GM12878 (cell line): Measurements from ENCODE around the gene RERE. TPM values are rescaled to one million over a fixed set of nuclear protein-coding genes. Genes with fewer than 3 reads are reported as not detected.

Experiments used
- ATAC-seq: fragments of 200-7000 bp; cut with Tn5 transposase; 3 replicates; pipeline ENCODE4 v1.9.1; 2020; ENCODE audit warnings: mild to moderate bottlenecking, moderate library complexity
- BruUV-seq: library from RNA; stranded (reverse); fragments of 400-500 nt; replicated peaks from 2 replicates; lab custom pipeline; 2021; lab: Mats Ljungman, UMichigan
- CTCF ChIA-PET: fragments of 300-600 bp; sonication (Branson Sonifier 250); formaldehyde crosslinking; extraction: SDS; loops from one replicate; lab custom pipeline; 2021; ENCODE audit warnings: inconsistent platforms; lab: Yijun Ruan, JAX
- POLR2A ChIA-PET: fragments of 350-600 bp; formaldehyde crosslinking; extraction: SDS; loops from one replicate; lab custom pipeline; 2021; ENCODE audit warnings: inconsistent platforms; lab: Charles Lee
- RAD21 ChIA-PET: fragments of 300-600 bp; sonication (Branson Sonifier 250); formaldehyde crosslinking; loops from one replicate; lab custom pipeline; 2023; ENCODE audit warnings: antibody characterized with exemption; ENCODE audit not compliant: unreplicated experiment; lab: Charles Lee
- SMC1A ChIA-PET: fragments of 300-600 bp; sonication (Branson Sonifier 250); formaldehyde crosslinking; loops from one replicate; lab custom pipeline; 2023; ENCODE audit not compliant: unreplicated experiment, uncharacterized antibody; lab: Charles Lee
- DNase-seq: peaks from one replicate; pipeline ENCODE4 v3.0.0-alpha.2; 2011; ENCODE audit warnings: low read depth, low spot score
- FAIRE-seq: peaks from 3 replicates; lab custom pipeline; 2011; peaks lifted over from hg19 to GRCh38; lab: Jason Lieb, UNC
- H2AFZ ChIP-seq: 2 replicates; pipeline ENCODE4 v1.6.0; 2011; ENCODE audit warnings: low read depth, low read length, control low read depth; ENCODE audit not compliant: control insufficient read depth
- H3K27ac ChIP-seq: 2 replicates; pipeline ENCODE4 v1.5.1; 2011; ENCODE audit warnings: control low read depth; ENCODE audit not compliant: control insufficient read depth, insufficient read depth
- H3K27me3 ChIP-seq, 2 experiments: replicated peaks in 1 of 2; 2 replicates each; pipeline versions ENCODE4 v1.6.0 to v1.6.1; 2011; ENCODE audit warnings: low read length in 1 of 2; ENCODE audit not compliant: control insufficient read depth in 2 of 2, insufficient read depth in 2 of 2
- H3K36me3 ChIP-seq, 2 experiments: 2 replicates each; pipeline ENCODE4 v1.5.1; 2011; ENCODE audit warnings: low read length in 1 of 2; ENCODE audit not compliant: control insufficient read depth in 2 of 2, insufficient read depth in 2 of 2
- H3K4me1 ChIP-seq: 2 replicates; pipeline ENCODE4 v1.6.1; 2011; ENCODE audit warnings: mild to moderate bottlenecking, low read length, moderate library complexity, mixed read lengths; ENCODE audit not compliant: control insufficient read depth, insufficient read depth
- H3K4me2 ChIP-seq: 2 replicates; pipeline ENCODE4 v1.6.0; 2011; ENCODE audit warnings: control low read depth; ENCODE audit not compliant: control insufficient read depth, insufficient read depth
- H3K4me3 ChIP-seq: fragments of 200-600 bp; sonication (generic); 2 replicates; pipeline ENCODE4 v1.5.1; 2016
- H3K79me2 ChIP-seq: 2 replicates; pipeline ENCODE4 v1.6.0; 2011; ENCODE audit warnings: low read length; ENCODE audit not compliant: control insufficient read depth, insufficient read depth
- H3K9ac ChIP-seq: 2 replicates; pipeline ENCODE4 v1.8.0; 2011; ENCODE audit warnings: low read length, control low read depth, mixed read lengths; ENCODE audit not compliant: control insufficient read depth, insufficient read depth
- H3K9me3 ChIP-seq: replicated peaks from 3 replicates; pipeline ENCODE4 v1.5.1; 2011; ENCODE audit warnings: mild to moderate bottlenecking, low read length; ENCODE audit not compliant: control insufficient read depth, insufficient read depth
- H4K20me1 ChIP-seq: 2 replicates; pipeline ENCODE4 v1.6.0; 2011; ENCODE audit not compliant: control insufficient read depth, insufficient read depth
- ETV6 ChIP-seq, 2 experiments: fragments of 450-650 bp in 1 of 2; IDR thresholded peaks in 1 of 2; conservative IDR thresholded peaks in 1 of 2; 2 replicates each; pipeline ENCODE4 v1.6.1; 2014; ENCODE audit warnings: antibody characterized with exemption in 1 of 2, borderline replicate concordance in 1 of 2, low read depth in 1 of 2, mild to moderate bottlenecking in 1 of 2, moderate library complexity in 1 of 2
- KAT2A ChIP-seq: conservative IDR thresholded peaks from 2 replicates; pipeline ENCODE4 v1.6.1; 2011; ENCODE audit warnings: low read depth, low read length; ENCODE audit not compliant: control insufficient read depth
- MXI1 ChIP-seq: fragments of 150-350 bp; IDR thresholded peaks from 2 replicates; pipeline ENCODE4 v1.6.1; 2011; ENCODE audit warnings: low read depth, mild to moderate bottlenecking, inconsistent platforms, low read length, improper control_type of control experiment
- SREBF1 ChIP-seq: IDR thresholded peaks from 2 replicates; pipeline ENCODE4 v1.6.1; 2012; ENCODE audit warnings: mild to moderate bottlenecking, low read length
- YY1 ChIP-seq: IDR thresholded peaks from 2 replicates; pipeline ENCODE4 v1.6.1; 2011; ENCODE audit warnings: low read depth, mild to moderate bottlenecking, low read length
- ZBED1 ChIP-seq: IDR thresholded peaks from 2 replicates; pipeline ENCODE4 v1.6.1; 2016; ENCODE audit warnings: borderline replicate concordance
- WGBS: methylation state at CpG from one replicate; pipeline ENCODE4 v1.1.6; 2016; ENCODE audit warnings: low lambda C conversion rate; ENCODE audit not compliant: insufficient replicate concordance, insufficient coverage; ENCODE audit errors: missing lambda C conversion rate; 5-methylcytosine and 5-hydroxymethylcytosine counted together
- in situ Hi-C: fragments of 300-500 bp; cut with MboI; formaldehyde crosslinking; loops from 9 replicates; pipeline ENCODE4 v1.14.3; 2018; ENCODE audit warnings: mixed read lengths
- intact Hi-C: fragments of 100-400 bp; cut with micrococcal nuclease; formaldehyde crosslinking; loops from one replicate; pipeline ENCODE4 v1.14.2; 2022; ENCODE audit not compliant: unreplicated experiment
- polyA plus RNA-seq, 11 experiments: library from polyadenylated mRNA; depleted of rRNA in 4 of 11; unstranded in 6 of 11; stranded (reverse) in 5 of 11; fragments of >200 nt; fragmentation: Nextera tagmentation in 4 of 11; fragmentation: Illumina TruSeq in 1 of 11; extraction: Ambion mirVana in 4 of 11; extraction: Trizol in 1 of 11; gene quantifications; 1 replicate in 1 of 11; 2 replicates in 10 of 11; pipeline versions ENCODE4 v1.2.1 to v1.2.3, GENCODE V29; 2011 to 2016; ENCODE audit warnings: inconsistent platforms in 2 of 11, missing spikeins in 2 of 11, low read depth in 1 of 11
- total RNA-seq, 4 experiments: library from RNA; depleted of rRNA in 3 of 4; stranded (reverse); fragments of >200 nt in 3 of 4; fragmentation: Illumina TruSeq in 1 of 4; extraction: Trizol in 1 of 4; gene quantifications; 2 replicates each; pipeline versions ENCODE4 v1.2.1 to v1.2.3, GENCODE V29; 2013 to 2021

Gene RERE
- total and polyA plus RNA-seq, 10 of the 15 experiments (the other 5 are each of a cell fraction or from before 2014, with no cell fraction given) = 5.2 to 60.5 (median 20.2) TPM

GRCh38 chr1:8417625-8418024, 399.8 kb downstream of the RERE start:
- no TSS peak for BruUV-seq
- no peak for TF ChIP-seq ZBED1
- TF ChIP-seq ETV6 (conservative IDR thresholded peaks at IDR 0.05 in 1 of 2, IDR thresholded peaks at IDR 0.05 in 1 of 2; ENCODE audit: borderline replicate concordance in 1 of 2, low read depth in 1 of 2) = no peak
- TF ChIP-seq SREBF1 = no peak
- no peak for TF ChIP-seq KAT2A
- TF ChIP-seq YY1 = no peak
- intact Hi-C loops = no loop called here
- Histone ChIP-seq H3K9ac (no peak overlapping the region), H2AFZ (no peak overlapping the region), H3K79me2 (peaks cover 23% of the 10 kb centered on the region), H4K20me1 (peaks cover 4% of the 10 kb centered on the region; the same call in 1 of the 2 replicates), H3K9me3 (no peaks in the 10 kb centered on the region), H3K4me3 (no peak overlapping the region), H3K36me3 (peaks cover 3 to 31% of the 10 kb centered on the region in 2 experiments), H3K27ac (no peak overlapping the region), H3K27me3 (no peaks in the 10 kb centered on the region), H3K4me1 (peaks cover 6% of the 10 kb centered on the region; the same call in 1 of the 2 replicates), H3K4me2 (no peak overlapping the region)
- RAD21 ChIA-PET = no interaction called here
- POLR2A ChIA-PET = interaction anchor here (4.3 kb wide), 1 partner anchor 9 kb away, joined by 14 read pairs; no protein-coding TSS in a partner anchor
- in situ Hi-C loops = no loop called here
- DNase-seq (no peak), FAIRE-seq (no peak), ATAC-seq (no peak)
- WGBS = 100% methylated on average over 5 of the region's 5 CpGs
- SMC1A ChIA-PET = interaction anchor here (1.0 to 3.8 kb wide), 5 partner anchors 7 to 431 kb away, joined by 3 to 18 read pairs (median 3); no protein-coding TSS in a partner anchor
- CTCF ChIA-PET = interaction anchor here (0.8 to 2.0 kb wide), 2 partner anchors 8 to 12 kb away, joined by 4 to 5 read pairs; no protein-coding TSS in a partner anchor

GRCh38 chr1:8416881-8417280, 400.6 kb downstream of the RERE start:
- SMC1A ChIA-PET = interaction anchor here (1.1 to 3.8 kb wide), 3 partner anchors 7 to 92 kb away, joined by 3 to 18 read pairs (median 3); no protein-coding TSS in a partner anchor
- peaks cover 4 to 36% of the 10 kb centered on the region in 2 experiments for H3K36me3 ChIP-seq

More at GRCh38 chr1:8416881-8417280, 400.6 kb downstream of the RERE start:
- Histone ChIP-seq H3K27me3 (no peaks in the 10 kb centered on the region), H4K20me1 (peaks cover 4% of the 10 kb centered on the region; the same call in 1 of the 2 replicates), H3K9me3 (no peaks in the 10 kb centered on the region), H3K4me1 (peaks cover 6% of the 10 kb centered on the region; the same call in 1 of the 2 replicates), H2AFZ (no peak overlapping the region), H3K4me2 (no peak overlapping the region), H3K4me3 (no peak overlapping the region), H3K27ac (no peak overlapping the region), H3K79me2 (peaks cover 18% of the 10 kb centered on the region), H3K9ac (no peak overlapping the region)
- intact Hi-C loops = no loop called here
- ATAC-seq = no peak
- ChIA-PET RAD21 (no interaction called here), CTCF (interaction anchor here (2.0 kb wide), 1 partner anchor 13 kb away, joined by 5 read pairs; no protein-coding TSS in a partner anchor), POLR2A (no interaction called here)
- no TSS peak for BruUV-seq
- DNase-seq = no peak
- FAIRE-seq = no peak
- TF ChIP-seq MXI1 = no peak
- WGBS = 67% methylated on average over 3 of the region's 3 CpGs
- in situ Hi-C loops = no loop called here
